ENCODE results near the gene TRPM1.

The TRPM1 gene

DNA sequence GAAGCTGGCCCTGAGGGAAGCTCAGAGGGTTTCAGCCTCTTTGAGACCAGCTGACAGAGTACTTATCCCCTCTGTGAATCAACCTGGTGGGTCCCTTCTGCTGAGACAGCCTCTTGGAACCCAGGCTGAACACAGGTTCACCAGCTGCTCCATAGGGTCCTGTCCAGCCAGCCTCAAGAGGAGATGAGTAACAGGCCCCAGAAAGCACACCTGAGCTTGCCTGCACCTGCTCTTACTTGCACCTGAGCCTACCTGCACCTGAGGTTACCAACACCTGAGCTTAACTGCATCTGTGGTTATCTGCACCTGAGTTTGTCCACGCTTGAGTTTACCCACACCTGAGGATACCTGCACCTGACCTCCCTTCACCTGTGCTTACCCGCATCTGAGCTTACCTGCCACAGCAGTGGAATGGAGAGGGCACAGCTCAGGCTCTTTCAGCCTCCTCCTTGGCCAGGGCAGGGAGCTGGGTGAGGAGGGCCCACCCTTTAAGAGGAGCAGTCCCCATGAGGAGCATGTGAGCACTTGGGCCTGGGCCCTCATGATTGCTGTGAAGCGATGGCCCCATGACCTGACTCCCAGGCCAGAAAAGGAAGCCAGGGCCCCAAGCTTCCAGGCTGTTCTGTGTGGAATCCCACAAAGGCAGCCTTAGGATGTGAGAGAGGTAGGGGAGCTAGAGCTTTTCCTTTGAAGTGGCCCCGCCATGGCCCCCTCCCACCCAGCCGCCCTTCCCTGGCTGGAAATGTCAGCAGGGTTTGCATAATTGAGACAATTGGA lies at the start of gene TRPM1:
TSS of gene TRPM1 (minus strand) at position 464 of the 777 bp plus-strand sequence. CDS start 20,370 bp downstream, outside the sequence.
- DNase-seq: peak in 2 of 51 donors; percentile 24 to 57

- DNase-seq: no peak
These were observed 49.3 kb upstream of the TRPM1 start for GRCh38 chr15:31150732-31151231.

- no peak for DNase-seq
These were observed 48.5 kb upstream of the TRPM1 start for GRCh38 chr15:31149987-31150386.

GRCh38 chr15:31149088-31149505 lies 47.6 kb upstream of the TRPM1 start:
- no peak for DNase-seq

DNA sequence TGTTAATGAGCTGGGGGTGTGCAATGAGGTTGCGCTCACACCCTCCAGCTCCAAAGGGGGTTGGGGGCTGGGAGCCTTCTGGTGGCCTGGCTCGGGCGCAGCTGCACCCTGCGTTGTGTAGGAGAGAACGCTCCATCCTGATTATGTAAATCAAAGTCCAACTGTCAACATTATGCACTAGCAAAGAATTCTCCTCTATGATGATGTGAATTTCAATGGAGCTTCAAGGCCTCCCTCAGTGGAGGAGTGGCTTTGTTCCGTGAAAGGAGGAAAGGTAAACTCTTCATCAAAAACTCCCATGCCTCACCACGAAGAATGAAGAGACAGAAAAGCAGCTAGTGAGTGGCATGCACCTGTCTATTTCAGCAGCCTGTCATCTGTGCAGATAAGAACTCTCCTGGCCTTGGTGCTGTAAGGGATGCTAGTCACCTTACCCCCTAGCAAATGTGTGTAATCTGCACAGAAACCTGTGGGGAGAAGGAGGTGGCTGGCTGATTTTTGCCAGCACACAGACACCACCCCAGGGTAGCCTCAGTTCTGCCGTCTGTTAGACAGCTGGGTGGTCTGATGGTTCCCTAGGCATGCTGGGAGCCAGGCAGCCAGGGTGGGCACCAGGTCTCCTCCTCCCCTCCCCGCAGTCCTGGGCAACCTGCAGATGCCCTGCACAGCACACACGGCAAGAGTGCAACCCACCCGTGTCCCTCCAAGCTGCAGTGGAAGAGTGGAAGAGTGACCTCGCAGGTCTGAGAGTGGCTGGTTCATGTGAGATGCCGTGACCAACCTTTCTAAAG lies 47.0 kb upstream of the TRPM1 start:
- no peak for DNase-seq

DNA sequence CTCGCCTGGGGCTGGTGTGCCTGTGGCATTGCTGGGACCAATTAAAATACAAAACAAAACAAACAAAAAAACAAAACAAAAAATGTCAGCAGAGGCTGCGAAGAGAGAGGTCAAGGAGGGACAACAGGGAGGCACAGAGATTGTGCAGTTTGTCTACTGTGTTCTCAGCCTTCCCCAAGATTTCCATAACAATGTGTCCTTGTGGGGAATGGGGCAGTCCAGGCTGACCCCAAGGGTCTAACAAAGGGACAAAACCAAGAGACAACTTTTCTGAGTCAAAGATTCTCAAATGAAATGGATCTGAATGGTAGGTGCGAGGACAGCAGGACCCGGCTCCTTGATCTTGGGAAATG lies 46.4 kb upstream of the TRPM1 start:
- no peak for DNase-seq

DNA sequence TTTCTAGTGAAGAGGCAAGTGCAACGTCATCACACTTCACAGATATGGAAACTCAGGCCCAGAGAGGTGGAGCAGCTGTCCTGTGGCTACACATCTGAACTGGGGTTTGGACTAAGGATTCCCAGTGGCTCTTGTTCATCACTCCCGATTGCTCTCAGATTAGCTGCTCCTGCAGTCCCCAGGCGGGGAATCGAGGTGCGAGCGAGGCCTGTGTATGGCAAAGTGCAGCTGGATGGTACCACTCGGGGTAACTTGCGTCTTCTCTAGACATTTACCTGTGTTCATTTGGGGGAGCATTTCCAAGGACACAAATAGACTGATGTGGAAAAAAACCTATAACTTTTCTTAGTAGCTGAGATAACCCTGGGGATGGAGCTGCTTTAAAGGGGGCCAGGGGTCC lies 45.9 kb upstream of the TRPM1 start:
- DNase-seq: no peak

- DNase-seq: no peak
These were observed 43.9 kb upstream of the TRPM1 start for GRCh38 chr15:31145271-31145911.

GRCh38 chr15:31141792-31142191 lies 40.3 kb upstream of the TRPM1 start:
- no peak for DNase-seq

- DNase-seq: no peak
These were observed 35.2 kb upstream of the TRPM1 start for GRCh38 chr15:31136607-31137328.

GRCh38 chr15:31136016-31136415 lies 34.5 kb upstream of the TRPM1 start:
- no peak for DNase-seq

- no peak for DNase-seq
These were observed 34.0 kb upstream of the TRPM1 start for GRCh38 chr15:31135523-31135922.

GRCh38 chr15:31133890-31134289 lies 32.4 kb upstream of the TRPM1 start:
- no peak for DNase-seq

- no peak for DNase-seq
These were observed 30.4 kb upstream of the TRPM1 start for GRCh38 chr15:31131853-31132375.

DNA sequence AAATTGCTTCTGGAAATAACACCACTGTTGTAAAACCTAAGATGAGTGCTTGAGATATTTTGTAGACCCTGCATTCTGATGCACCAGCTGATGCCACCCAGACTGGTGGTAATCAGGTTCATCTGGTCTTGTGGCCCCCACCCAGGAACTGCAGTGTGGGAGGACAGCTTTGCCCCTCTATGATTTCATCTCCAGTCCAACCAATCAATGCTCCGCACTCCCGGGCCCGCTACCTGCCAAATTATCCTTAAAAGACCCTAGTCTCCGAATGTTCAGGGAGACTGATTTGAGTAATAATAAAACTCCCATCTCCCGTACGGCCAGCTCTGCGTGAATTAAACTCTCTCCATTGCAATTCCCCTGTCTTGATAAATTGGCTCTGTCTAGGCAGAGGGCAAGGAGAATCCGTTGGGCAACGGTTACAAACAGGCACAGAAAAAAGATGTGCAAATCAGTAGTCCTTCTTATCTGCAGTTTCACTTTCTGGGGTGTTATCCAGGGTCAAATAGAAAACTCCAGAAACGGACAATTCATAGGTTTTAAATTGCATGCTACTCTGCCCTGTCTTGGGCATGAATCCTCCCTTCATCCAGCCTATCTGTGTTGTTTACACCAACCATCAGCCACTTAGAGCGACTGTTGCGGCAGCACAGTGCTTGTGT lies 29.2 kb upstream of the TRPM1 start:
- DNase-seq: no peak

GRCh38 chr15:31129769-31130303 lies 28.3 kb upstream of the TRPM1 start:
- no peak for DNase-seq

- DNase-seq: peak in 46 of 51 donors; percentile 7 to 89 (median 56)
These were observed 27.6 kb upstream of the TRPM1 start for GRCh38 chr15:31128919-31129768.

DNA sequence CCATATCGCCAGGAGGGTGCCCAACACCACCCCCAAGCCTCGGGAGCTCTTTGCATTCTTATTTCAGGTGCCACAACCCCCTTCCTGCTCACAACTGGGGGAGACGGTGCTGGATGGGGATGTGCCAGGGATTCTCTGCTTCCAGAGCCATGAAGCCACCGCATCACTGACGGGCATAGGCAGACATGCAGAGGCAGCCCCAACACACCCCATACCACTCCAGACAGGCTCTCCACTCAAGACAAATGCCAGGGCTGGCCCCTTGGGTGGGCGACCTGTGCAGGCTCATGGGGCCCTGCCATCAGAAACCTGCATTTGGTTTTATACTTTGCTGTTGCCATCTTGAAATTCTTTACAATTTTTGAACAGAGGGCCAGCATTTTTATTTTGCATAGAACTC lies 27.0 kb upstream of the TRPM1 start:
- DNase-seq: no peak

DNA sequence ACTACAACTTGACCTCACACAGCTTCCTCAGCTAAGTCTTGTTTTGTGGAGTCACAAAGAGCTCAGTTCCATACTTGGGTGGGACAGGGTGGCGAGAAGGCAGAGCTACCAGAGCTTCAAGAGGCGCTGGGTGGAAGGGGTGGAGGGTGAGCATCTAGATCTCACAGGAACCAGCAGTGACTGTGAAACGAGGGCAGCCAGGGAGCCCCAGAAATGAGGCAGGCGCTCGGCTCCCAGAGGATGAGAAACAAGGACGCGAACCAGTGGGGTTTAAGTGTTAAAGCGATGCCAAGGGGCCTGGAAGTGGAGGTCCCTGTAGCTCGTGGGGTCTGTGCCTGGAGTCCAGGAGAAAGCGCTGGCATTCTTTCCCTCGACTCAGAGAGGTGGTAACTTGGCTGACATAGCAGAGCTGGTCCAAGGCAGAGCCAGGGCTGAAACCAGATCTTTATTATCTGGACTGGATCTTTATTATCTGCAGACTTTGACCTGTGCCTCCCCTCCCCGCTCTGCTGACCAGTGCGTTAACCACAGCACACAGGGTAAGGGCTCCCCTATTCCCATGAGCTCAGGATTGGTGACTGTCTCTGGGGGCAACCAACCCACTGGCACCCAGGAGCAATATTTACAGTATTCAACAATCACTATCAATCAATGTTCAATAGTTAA lies 26.2 kb upstream of the TRPM1 start:
- DNase-seq: no peak
